Lung (tissue), 12 donors: ENCODE measurements around the gene COPS6. TPM values are rescaled to one million over a fixed set of nuclear protein-coding genes. Genes with fewer than 3 reads are reported as not detected.

Source experiments
- ATAC-seq: fragments of 200-7000 bp; cut with Tn5 transposase; one replicate; pipeline ENCODE4 v1.9.1; 2020; ENCODE audit warnings: moderate number of reproducible peaks; ENCODE audit not compliant: insufficient read depth, low FRiP score
- DNase-seq, 3 donors: peaks; one replicate each; pipeline ENCODE4 v3.0.0-alpha.2; 2013 to 2017
- H3K27ac ChIP-seq, 2 donors: one replicate each; pipeline ENCODE4 v1.5.1; 2013; ENCODE audit warnings: mild to moderate bottlenecking in 2 of 2, moderate library complexity in 2 of 2, control low read depth in 1 of 2, inconsistent platforms in 1 of 2, low read depth in 1 of 2, low read length in 1 of 2
- H3K27me3 ChIP-seq, 3 donors: one replicate each; pipeline ENCODE4 v1.5.1; 2013; ENCODE audit warnings: low read length in 2 of 3; ENCODE audit not compliant: control insufficient read depth in 3 of 3, insufficient read depth in 3 of 3
- H3K36me3 ChIP-seq, 4 donors: one replicate each; pipeline ENCODE4 v1.5.1; 2013; ENCODE audit warnings: low read length in 4 of 4, mild to moderate bottlenecking in 1 of 4, moderate library complexity in 1 of 4; ENCODE audit not compliant: control insufficient read depth in 4 of 4, insufficient read depth in 4 of 4
- H3K4me1 ChIP-seq, 5 donors: one replicate each; pipeline ENCODE4 v1.5.1; 2013; ENCODE audit warnings: low read length in 5 of 5, mild to moderate bottlenecking in 2 of 5, moderate library complexity in 1 of 5; ENCODE audit not compliant: control insufficient read depth in 5 of 5, insufficient read depth in 5 of 5
- H3K4me3 ChIP-seq: one replicate; pipeline ENCODE4 v1.5.1; 2013; ENCODE audit warnings: mild to moderate bottlenecking, control low read depth, moderate library complexity
- H3K9ac ChIP-seq, 2 donors: one replicate each; pipeline ENCODE4 v1.5.1; 2013; ENCODE audit warnings: low read length in 2 of 2, control low read depth in 1 of 2; ENCODE audit not compliant: insufficient read depth in 1 of 2
- H3K9me3 ChIP-seq, 4 donors: one replicate each; pipeline ENCODE4 v1.5.1; 2013; ENCODE audit warnings: low read length in 3 of 4, mild to moderate bottlenecking in 1 of 4, moderate library complexity in 1 of 4; ENCODE audit not compliant: control insufficient read depth in 4 of 4, insufficient read depth in 3 of 4
- WGBS, 2 donors: extraction: QIAGEN DNeasy Blood & Tissue Kit; methylation state at CpG; one replicate each; pipeline ENCODE4 v1.1.7; 2013; 5-methylcytosine and 5-hydroxymethylcytosine counted together
- polyA plus RNA-seq, 2 donors: library from polyadenylated mRNA; stranded (reverse); fragments of 200-250 nt; gene quantifications; one replicate each; pipeline ENCODE4 v1.2.1, GENCODE V29; 2013
- total RNA-seq, 2 donors: library from RNA; depleted of rRNA in 1 of 2; stranded (reverse); fragments of >200 nt in 1 of 2; gene quantifications; one replicate each; pipeline ENCODE4 v1.2.1, GENCODE V29; 2014 to 2021
- TF ChIP-seq, protein P1 (sequence below): IDR thresholded peaks from 2 replicates; pipeline ENCODE4 v1.5.1; 2012; ENCODE audit warnings: mild to moderate bottlenecking; ENCODE audit errors: control extremely low read depth, extremely low read depth
- donor health status: control.
- donor health status: control.
- donor health status: Bipolar disorder and iron deficiency.
- donor health status: healthy.
- donor health status: DM: yes; HTN: yes; CAD: no.

Gene COPS6
- total and polyA plus RNA-seq, 4 donors = 66.1 to 108 (median 89.9) TPM

DNA sequence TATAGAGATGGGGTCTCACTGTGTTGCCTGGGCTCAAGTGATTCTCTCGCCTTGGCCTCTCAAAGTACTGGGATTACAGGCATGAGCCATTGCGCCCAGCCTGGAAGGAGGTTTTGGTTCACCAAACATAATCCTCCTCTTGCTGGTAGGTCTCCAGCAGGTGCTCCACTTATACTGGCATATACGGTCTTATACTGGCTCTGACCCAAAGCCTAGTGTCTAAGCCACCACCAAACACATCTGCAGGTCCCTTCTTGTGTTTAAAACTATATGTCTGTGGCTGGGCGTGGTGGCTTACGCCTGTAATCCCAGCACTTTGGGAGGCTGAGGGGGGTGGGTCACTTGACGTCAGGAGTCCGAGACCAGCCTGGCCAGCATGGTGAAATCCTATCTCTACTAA is 43.4 kb downstream of the COPS6 start:
- H3K27ac ChIP-seq = no peak overlapping the region
- peaks cover 0 to 10% (median 5%) of the 10 kb centered on the region in 5 donors for H3K4me1 ChIP-seq
- TF ChIP-seq, protein P1, sequence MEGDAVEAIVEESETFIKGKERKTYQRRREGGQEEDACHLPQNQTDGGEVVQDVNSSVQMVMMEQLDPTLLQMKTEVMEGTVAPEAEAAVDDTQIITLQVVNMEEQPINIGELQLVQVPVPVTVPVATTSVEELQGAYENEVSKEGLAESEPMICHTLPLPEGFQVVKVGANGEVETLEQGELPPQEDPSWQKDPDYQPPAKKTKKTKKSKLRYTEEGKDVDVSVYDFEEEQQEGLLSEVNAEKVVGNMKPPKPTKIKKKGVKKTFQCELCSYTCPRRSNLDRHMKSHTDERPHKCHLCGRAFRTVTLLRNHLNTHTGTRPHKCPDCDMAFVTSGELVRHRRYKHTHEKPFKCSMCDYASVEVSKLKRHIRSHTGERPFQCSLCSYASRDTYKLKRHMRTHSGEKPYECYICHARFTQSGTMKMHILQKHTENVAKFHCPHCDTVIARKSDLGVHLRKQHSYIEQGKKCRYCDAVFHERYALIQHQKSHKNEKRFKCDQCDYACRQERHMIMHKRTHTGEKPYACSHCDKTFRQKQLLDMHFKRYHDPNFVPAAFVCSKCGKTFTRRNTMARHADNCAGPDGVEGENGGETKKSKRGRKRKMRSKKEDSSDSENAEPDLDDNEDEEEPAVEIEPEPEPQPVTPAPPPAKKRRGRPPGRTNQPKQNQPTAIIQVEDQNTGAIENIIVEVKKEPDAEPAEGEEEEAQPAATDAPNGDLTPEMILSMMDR = no peak
- WGBS, 2 donors = 62 to 71% methylated on average over 7 of the region's 7 CpGs
- DNase-seq = no peak
- H3K9ac ChIP-seq = no peak overlapping the region
- no peak for ATAC-seq
- no peak overlapping the region for H3K4me3 ChIP-seq
- H3K27me3 ChIP-seq = no peaks in the 10 kb centered on the region
- no peaks in the 10 kb centered on the region for H3K9me3 ChIP-seq
- no peaks in the 10 kb centered on the region for H3K36me3 ChIP-seq

DNA sequence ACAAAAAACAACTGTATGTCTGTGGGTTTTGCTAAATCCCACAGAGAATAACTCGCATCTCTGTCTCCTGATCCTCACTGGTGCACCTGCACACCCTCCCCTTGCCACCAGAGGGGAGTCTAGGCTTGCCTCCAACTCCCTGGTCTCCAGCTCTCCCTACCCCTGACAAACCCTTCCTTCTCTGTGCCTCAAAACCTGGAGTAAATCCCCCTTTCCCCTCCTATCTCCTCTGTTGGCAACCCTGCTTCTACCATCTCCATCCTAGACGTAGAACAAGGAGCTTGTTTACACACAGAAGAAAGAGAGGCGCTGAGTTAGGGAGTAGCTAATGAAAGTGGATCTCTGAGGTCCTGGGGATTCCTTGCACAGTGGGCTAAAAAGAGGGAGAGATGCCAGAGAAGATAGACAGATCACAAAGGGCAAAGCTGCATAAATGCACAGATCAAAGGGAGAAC is 44.0 kb downstream of the COPS6 start:
- WGBS, 2 donors = 22 to 27% methylated on average over 3 of the region's 3 CpGs

DNA sequence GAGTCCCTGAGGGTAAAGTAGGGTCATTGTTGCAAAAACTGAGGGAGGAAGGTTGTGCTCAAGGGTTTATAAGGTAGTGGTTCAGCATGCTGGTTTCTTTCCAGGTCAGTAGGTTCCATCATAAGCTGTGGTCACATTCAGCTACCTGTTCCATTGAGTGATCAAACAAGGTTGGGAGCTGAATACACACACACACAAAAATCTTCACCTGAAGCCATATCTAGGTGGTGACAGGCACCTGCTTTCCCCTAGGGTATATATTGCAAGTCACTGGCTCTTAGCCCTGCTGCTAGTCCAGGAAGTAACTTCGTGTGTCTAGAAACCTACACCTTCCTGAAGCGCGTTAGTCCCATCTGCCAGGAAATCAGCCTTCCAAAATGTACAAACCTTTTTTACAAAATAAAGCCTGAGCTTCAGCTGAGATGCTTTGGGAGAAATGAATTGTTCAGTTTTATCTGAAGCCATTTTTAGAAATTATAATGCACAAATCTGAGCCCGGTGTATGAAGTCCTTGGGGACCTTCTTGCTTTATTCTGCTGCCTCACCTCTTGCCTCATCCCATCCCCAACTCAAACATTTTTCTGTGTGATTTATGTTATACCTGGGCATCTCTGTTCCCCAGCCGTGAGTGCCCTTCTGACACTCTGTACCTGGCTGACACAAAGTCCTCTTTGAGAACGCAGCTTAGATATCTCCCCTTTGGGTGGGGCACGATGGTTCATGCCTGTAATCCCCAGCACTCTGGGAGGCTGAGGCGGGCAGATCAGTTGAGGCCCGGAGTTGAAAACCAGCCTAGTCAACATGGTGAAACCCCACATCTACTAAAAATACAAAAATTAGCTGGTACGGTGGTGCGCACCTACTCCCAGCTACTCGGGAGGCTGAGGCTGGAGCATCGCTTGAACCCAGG is 49.3 kb downstream of the COPS6 start:
- Histone ChIP-seq H3K27ac (no peak overlapping the region), H3K36me3 (no peaks in the 10 kb centered on the region), H3K4me3 (no peak overlapping the region), H3K27me3 (no peaks in the 10 kb centered on the region), H3K4me1 (no peaks in the 10 kb centered on the region), H3K9ac (no peak overlapping the region), H3K9me3 (no peaks in the 10 kb centered on the region)
- ATAC-seq = no peak
- TF ChIP-seq, protein P1 = no peak
- WGBS, 2 donors = 73 to 76% methylated on average over 13 of the region's 13 CpGs
- no peak for DNase-seq

More for the DNA sequence above, 44.0 kb downstream of the COPS6 start:
- DNase-seq = peak; percentile 63 to 72 (median 65)
- H3K9ac ChIP-seq = peak overlapping the region in 1 of 2 donors; percentile 11
- no peaks in the 10 kb centered on the region for H3K36me3 ChIP-seq
- ATAC-seq = peak; percentile 70
- no peak overlapping the region for H3K27ac ChIP-seq
- no peaks in the 10 kb centered on the region for H3K27me3 ChIP-seq
- H3K4me1 ChIP-seq = peaks cover 0 to 9% (median 5%) of the 10 kb centered on the region in 5 donors
- TF ChIP-seq, protein P1 = peak; percentile 85
- no peaks in the 10 kb centered on the region for H3K9me3 ChIP-seq
- H3K4me3 ChIP-seq = no peak overlapping the region
